Natural killer cell (primary cell): Measurements from ENCODE around the gene NAV1. TPM values are rescaled to one million over a fixed set of nuclear protein-coding genes. Genes with fewer than 3 reads are reported as not detected.

Source experiments
- ATAC-seq, 3 donors: fragments of 150-1000 bp in 2 of 3; fragments of 200-7000 bp in 1 of 3; cut with Tn5 transposase; 1 replicate in 1 of 3; 2 replicates in 2 of 3; pipeline ENCODE4 v1.10.0; 2021; ENCODE audit warnings: mild to moderate bottlenecking in 2 of 3, moderate library complexity in 2 of 3
- DNase-seq, 2 donors: peaks; one replicate each; pipeline versions ENCODE4 v3.0.0 to v3.0.0-alpha.2; 2013 to 2021; ENCODE audit warnings: mixed read lengths in 1 of 2
- H3K27ac ChIP-seq: one replicate; pipeline ENCODE4 v1.5.1; 2013; ENCODE audit warnings: mild to moderate bottlenecking, low read length
- H3K27me3 ChIP-seq: one replicate; pipeline ENCODE4 v1.6.1; 2013; ENCODE audit warnings: low read length; ENCODE audit not compliant: control insufficient read depth, insufficient read depth
- H3K36me3 ChIP-seq: one replicate; pipeline ENCODE4 v1.6.1; 2013; ENCODE audit warnings: low read length; ENCODE audit not compliant: control insufficient read depth, insufficient read depth
- H3K4me1 ChIP-seq: one replicate; pipeline ENCODE4 v1.6.1; 2013; ENCODE audit warnings: low read length; ENCODE audit not compliant: control insufficient read depth, insufficient read depth
- H3K4me3 ChIP-seq: one replicate; pipeline ENCODE4 v1.5.1; 2013; ENCODE audit warnings: low read length
- H3K9me3 ChIP-seq: one replicate; pipeline ENCODE4 v1.6.1; 2013; ENCODE audit warnings: low read length; ENCODE audit not compliant: control insufficient read depth, insufficient read depth
- H3K27ac Mint-ChIP-seq, 2 donors: one replicate each; pipeline ENCODE4 v1.8.0; 2022; ENCODE audit warnings: mild to moderate bottlenecking in 2 of 2, mixed read lengths in 2 of 2, moderate library complexity in 1 of 2
- H3K27me3 Mint-ChIP-seq, 2 donors: one replicate each; pipeline ENCODE4 v1.8.0; 2022; ENCODE audit warnings: low read depth in 2 of 2, mixed read lengths in 2 of 2
- H3K36me3 Mint-ChIP-seq: one replicate; pipeline ENCODE4 v1.8.0; 2022; ENCODE audit warnings: mixed read lengths
- H3K4me1 Mint-ChIP-seq, 2 donors: one replicate each; pipeline ENCODE4 v1.8.0; 2022; ENCODE audit warnings: mixed read lengths in 2 of 2
- H3K4me3 Mint-ChIP-seq: one replicate; pipeline ENCODE4 v1.8.0; 2022; ENCODE audit warnings: mild to moderate bottlenecking, moderate library complexity, mixed read lengths
- H3K9me3 Mint-ChIP-seq, 2 donors: one replicate each; pipeline ENCODE4 v1.8.0; 2022; ENCODE audit warnings: mixed read lengths in 2 of 2
- CTCF ChIP-seq: fragments of 200-600 bp; IDR thresholded peaks from one replicate; pipeline ENCODE4 v1.8.0; 2022; ENCODE audit warnings: antibody characterized with exemption
- WGBS: methylation state at CpG from one replicate; pipeline ENCODE4 v1.1.7; 2013; ENCODE audit warnings: missing lambda C conversion rate; ENCODE audit not compliant: insufficient coverage; 5-methylcytosine and 5-hydroxymethylcytosine counted together
- intact Hi-C: fragments of 100-400 bp; cut with micrococcal nuclease; formaldehyde crosslinking; loops from one replicate; pipeline ENCODE4 v1.14.2; 2022
- total RNA-seq, 4 donors: library from RNA; stranded (reverse); fragments of 120-200 nt in 1 of 4; gene quantifications; one replicate each; pipeline versions ENCODE4 v1.2.3 to v1.2.4, GENCODE V29; 2013 to 2022

NAV1 gene
- total RNA-seq, 3 donors from 2014 or later (not counting 1 experiment from before 2014, with no cell fraction given) = 2.5 to 3.9 (median 2.8) TPM

- H3K9me3 Mint-ChIP-seq = no peaks in the 10 kb centered on the region
- TF ChIP-seq CTCF = no peak
- peaks cover 8 to 17% of the 10 kb centered on the region in 2 donors for H3K4me1 Mint-ChIP-seq
- no peak overlapping the region for H3K4me3 Mint-ChIP-seq
- no peak overlapping the region for H3K27ac Mint-ChIP-seq
- Histone ChIP-seq H3K9me3 (no peaks in the 10 kb centered on the region), H3K36me3 (no peaks in the 10 kb centered on the region), H3K27ac (no peak overlapping the region), H3K4me3 (no peak overlapping the region), H3K27me3 (no peaks in the 10 kb centered on the region), H3K4me1 (peaks cover 6% of the 10 kb centered on the region)
- ATAC-seq (no peak), DNase-seq (no peak)
- intact Hi-C loops = no loop called here
- no peaks in the 10 kb centered on the region for H3K27me3 Mint-ChIP-seq
- no peaks in the 10 kb centered on the region for H3K36me3 Mint-ChIP-seq
- WGBS = 96% methylated on average over 4 of the region's 4 CpGs
Measured at GRCh38 chr1:201500670-201501120, 38.2 kb upstream of the NAV1 start.

GRCh38 chr1:201501144-201501543 is 37.8 kb upstream of the NAV1 start:
- H3K9me3 ChIP-seq = no peaks in the 10 kb centered on the region
- Mint-ChIP-seq H3K4me1 (peaks cover 13 to 22% of the 10 kb centered on the region in 2 donors), H3K4me3 (no peak overlapping the region), H3K27ac (no peak overlapping the region), H3K9me3 (no peaks in the 10 kb centered on the region), H3K27me3 (no peaks in the 10 kb centered on the region), H3K36me3 (no peaks in the 10 kb centered on the region)
- no peak for DNase-seq
- no peak overlapping the region for H3K4me3 ChIP-seq
- H3K36me3 ChIP-seq = no peaks in the 10 kb centered on the region
- no peak for ATAC-seq
- H3K27ac ChIP-seq = no peak overlapping the region
- intact Hi-C loops = no loop called here
- WGBS = 97% methylated on average over 8 of the region's 8 CpGs
- no peak for TF ChIP-seq CTCF
- peaks cover 11% of the 10 kb centered on the region for H3K4me1 ChIP-seq
- no peaks in the 10 kb centered on the region for H3K27me3 ChIP-seq

GRCh38 chr1:201501812-201502510 is 37.0 kb upstream of the NAV1 start:
- ATAC-seq = no peak
- Mint-ChIP-seq H3K36me3 (no peaks in the 10 kb centered on the region), H3K4me3 (no peak overlapping the region), H3K9me3 (no peaks in the 10 kb centered on the region), H3K27me3 (no peaks in the 10 kb centered on the region), H3K4me1 (peaks cover 17 to 27% of the 10 kb centered on the region in 2 donors), H3K27ac (no peak overlapping the region)
- Histone ChIP-seq H3K4me3 (no peak overlapping the region), H3K27ac (no peak overlapping the region), H3K36me3 (no peaks in the 10 kb centered on the region), H3K9me3 (no peaks in the 10 kb centered on the region), H3K27me3 (no peaks in the 10 kb centered on the region), H3K4me1 (peaks cover 15% of the 10 kb centered on the region)
- DNase-seq = no peak
- intact Hi-C loops = no loop called here
- no peak for TF ChIP-seq CTCF
- 98% methylated on average over 9 of the region's 10 CpGs for WGBS

- Mint-ChIP-seq H3K9me3 (no peaks in the 10 kb centered on the region), H3K27ac (no peak overlapping the region), H3K4me1 (peaks cover 17 to 30% of the 10 kb centered on the region in 2 donors), H3K27me3 (no peaks in the 10 kb centered on the region), H3K36me3 (no peaks in the 10 kb centered on the region), H3K4me3 (no peak overlapping the region)
- H3K27ac ChIP-seq = no peak overlapping the region
- WGBS = 93% methylated on average over 3 of the region's 3 CpGs
- intact Hi-C loops = no loop called here
- no peaks in the 10 kb centered on the region for H3K27me3 ChIP-seq
- no peak for TF ChIP-seq CTCF
- ATAC-seq = no peak
- no peak overlapping the region for H3K4me3 ChIP-seq
- no peaks in the 10 kb centered on the region for H3K9me3 ChIP-seq
- no peak for DNase-seq
- peaks cover 20% of the 10 kb centered on the region for H3K4me1 ChIP-seq
- no peaks in the 10 kb centered on the region for H3K36me3 ChIP-seq
Measured at GRCh38 chr1:201502511-201502857, 36.4 kb upstream of the NAV1 start.
